RPMI7951 (cell line): ENCODE results near the gene CD83. TPM values are rescaled to one million over a fixed set of nuclear protein-coding genes. Genes with fewer than 3 reads are reported as not detected.

Experiments used
- total RNA-seq: library from RNA; depleted of rRNA; stranded (reverse); fragments of >200 nt; shearing (Covaris generic); gene quantifications from 2 replicates; pipeline ENCODE4 v1.2.3, GENCODE V29; 2014; rRNA removed

CD83 gene
- total RNA-seq, 1 experiment from 2014 or later = 14.9 TPM

Other genes with a start within 250 kb of the CD83 start
- gene RNF182, start 192.8 kb upstream of the CD83 start, total RNA-seq = 12.7 and 17.0 TPM in 2 replicates